Measurements from ENCODE around the gene METRNL. TPM values are rescaled to one million over a fixed set of nuclear protein-coding genes. Genes with fewer than 3 reads are reported as not detected.
"Not testable (repeated sequence)": the region's sequence is repeated elsewhere in the genome, so short reads cannot be mapped to it uniquely, and the experiment has no call there.

The METRNL gene
- total RNA-seq (2014; rRNA removed; shearing (Covaris generic)), result 37.6 and 42.7 TPM in 2 replicates

- peak; percentile 54 for DNase-seq (ENCODE audit: low read depth)
Measured at GRCh38 chr17:83079352-83079747, at the start of gene METRNL. TSS of gene METRNL (plus strand) at chr17:83079609. CDS start at chr17:83079816, 207 bp downstream.

GRCh38 chr17:83030432-83030831 lies 49.0 kb upstream of the METRNL start:
- DNase-seq (ENCODE audit: low read depth), result no peak

- DNase-seq (ENCODE audit: low read depth), result no peak
Measured at GRCh38 chr17:83031321-83031945, 48.0 kb upstream of the METRNL start.

- not testable (repeated sequence) for DNase-seq (ENCODE audit: low read depth)
Measured at GRCh38 chr17:83031946-83032451, 47.4 kb upstream of the METRNL start.

- DNase-seq (ENCODE audit: low read depth), result no peak
Measured at GRCh38 chr17:83032781-83033180, 46.6 kb upstream of the METRNL start.

- DNase-seq (ENCODE audit: low read depth), result no peak
Measured at GRCh38 chr17:83034525-83034924, 44.9 kb upstream of the METRNL start.

- no peak for DNase-seq (ENCODE audit: low read depth)
Measured at GRCh38 chr17:83035722-83036121, 43.7 kb upstream of the METRNL start.

GRCh38 chr17:83036193-83036592 lies 43.2 kb upstream of the METRNL start:
- no peak for DNase-seq (ENCODE audit: low read depth)

GRCh38 chr17:83036666-83037065 lies 42.7 kb upstream of the METRNL start:
- DNase-seq (ENCODE audit: low read depth), result no peak

- no peak for DNase-seq (ENCODE audit: low read depth)
Measured at GRCh38 chr17:83037084-83037873, 42.1 kb upstream of the METRNL start.

- no peak for DNase-seq (ENCODE audit: low read depth)
Measured at GRCh38 chr17:83037874-83038165, 41.6 kb upstream of the METRNL start.

- DNase-seq (ENCODE audit: low read depth), result not testable (repeated sequence)
Measured at GRCh38 chr17:83038983-83039382, 40.4 kb upstream of the METRNL start.

GRCh38 chr17:83041305-83041704 lies 38.1 kb upstream of the METRNL start:
- peak; percentile 26 for DNase-seq (ENCODE audit: low read depth)

GRCh38 chr17:83042522-83043158 lies 36.8 kb upstream of the METRNL start:
- DNase-seq (ENCODE audit: low read depth), result no peak

GRCh38 chr17:83044479-83044878 lies 34.9 kb upstream of the METRNL start:
- DNase-seq (ENCODE audit: low read depth), result not testable (repeated sequence)

- no peak for DNase-seq (ENCODE audit: low read depth)
Measured at GRCh38 chr17:83046448-83047181, 32.8 kb upstream of the METRNL start.

- DNase-seq (ENCODE audit: low read depth), result no peak
Measured at GRCh38 chr17:83047182-83047478, 32.3 kb upstream of the METRNL start.

- not testable (repeated sequence) for DNase-seq (ENCODE audit: low read depth)
Measured at GRCh38 chr17:83047818-83048475, 31.5 kb upstream of the METRNL start.

GRCh38 chr17:83050651-83051395 lies 28.6 kb upstream of the METRNL start:
- no peak for DNase-seq (ENCODE audit: low read depth)

GRCh38 chr17:83051396-83052240 lies 27.8 kb upstream of the METRNL start:
- DNase-seq (ENCODE audit: low read depth), result peak; percentile 94

Measured in M059J (cell line).